Mesodermal cell (in vitro differentiated cells): ENCODE measurements around the gene PPP2R2C.

Experiments
- H3K27ac ChIP-seq: 2 replicates; pipeline ENCODE4 v1.7.0; 2013; ENCODE audit warnings: mild to moderate bottlenecking, low read depth, low read length, moderate library complexity; ENCODE audit not compliant: severe bottlenecking
- H3K36me3 ChIP-seq: 2 replicates; pipeline ENCODE4 v1.7.1; 2013; ENCODE audit warnings: mild to moderate bottlenecking, low read length, moderate library complexity; ENCODE audit not compliant: control insufficient read depth, insufficient read depth
- H3K4me1 ChIP-seq: one replicate; pipeline ENCODE4 v1.7.1; 2013; ENCODE audit warnings: mild to moderate bottlenecking, low read length; ENCODE audit not compliant: insufficient read depth, control insufficient read depth, poor library complexity, severe bottlenecking
- H3K4me3 ChIP-seq: 2 replicates; pipeline ENCODE4 v1.7.0; 2013; ENCODE audit warnings: low read length, control low read depth, mild to moderate bottlenecking; ENCODE audit not compliant: insufficient read depth, poor library complexity, severe bottlenecking; ENCODE audit errors: extremely low read depth
- H3K9me3 ChIP-seq: 2 replicates; pipeline ENCODE4 v1.7.1; 2013; ENCODE audit warnings: mild to moderate bottlenecking, low read length, moderate library complexity; ENCODE audit not compliant: control insufficient read depth
- WGBS, 2 experiments: methylation state at CpG; one replicate each; pipeline ENCODE4 v1.1.5; 2013; ENCODE audit warnings: missing lambda C conversion rate in 2 of 2; ENCODE audit not compliant: insufficient coverage in 2 of 2; 5-methylcytosine and 5-hydroxymethylcytosine counted together

PPP2R2C gene

DNA sequence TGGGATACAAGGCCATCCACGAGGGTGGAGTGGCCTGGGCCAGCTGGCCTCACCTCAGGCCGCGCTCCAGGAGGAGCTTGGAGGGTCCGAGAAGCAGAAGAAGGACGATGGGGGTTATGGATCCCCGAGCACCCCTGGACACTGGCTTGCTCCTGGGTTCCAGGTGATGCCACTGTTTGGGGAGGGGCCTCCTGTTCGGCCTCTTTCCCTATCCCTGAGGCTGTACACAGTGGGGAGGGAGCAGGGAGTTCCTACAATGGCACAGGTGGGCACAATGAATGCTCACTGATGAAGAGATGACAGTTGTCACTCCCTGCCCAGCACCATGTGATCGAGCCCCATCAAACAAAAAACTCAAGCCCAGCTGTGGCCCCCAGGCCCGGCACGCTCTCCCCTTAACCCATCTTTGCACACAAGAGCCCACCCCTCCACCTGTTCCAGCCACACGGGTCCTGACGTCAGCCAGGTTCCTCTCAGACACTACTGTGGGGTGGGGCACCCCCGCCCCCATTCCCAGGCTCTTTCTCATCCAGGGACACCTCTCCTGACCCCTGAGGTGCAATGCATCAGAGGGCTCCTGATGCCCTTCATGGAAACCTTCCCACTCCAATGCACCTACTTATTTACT lies 132.5 kb downstream of the PPP2R2C start:
- no peaks in the 10 kb centered on the region for H3K9me3 ChIP-seq
- 90% methylated on average over 11 of the region's 13 CpGs for WGBS, 2 experiments
- H3K4me1 ChIP-seq = no peaks in the 10 kb centered on the region
- H3K36me3 ChIP-seq = no peaks in the 10 kb centered on the region
- no peak overlapping the region for H3K27ac ChIP-seq
- H3K4me3 ChIP-seq = no peak overlapping the region

GRCh38 chr4:6338951-6339817 lies 133.2 kb downstream of the PPP2R2C start:
- WGBS, 2 experiments = 74 to 76% methylated on average over 10 to 12 of the region's 12 CpGs
- H3K4me1 ChIP-seq = no peaks in the 10 kb centered on the region
- H3K9me3 ChIP-seq = no peaks in the 10 kb centered on the region
- H3K36me3 ChIP-seq = no peaks in the 10 kb centered on the region
- no peak overlapping the region for H3K4me3 ChIP-seq
- H3K27ac ChIP-seq = no peak overlapping the region

DNA sequence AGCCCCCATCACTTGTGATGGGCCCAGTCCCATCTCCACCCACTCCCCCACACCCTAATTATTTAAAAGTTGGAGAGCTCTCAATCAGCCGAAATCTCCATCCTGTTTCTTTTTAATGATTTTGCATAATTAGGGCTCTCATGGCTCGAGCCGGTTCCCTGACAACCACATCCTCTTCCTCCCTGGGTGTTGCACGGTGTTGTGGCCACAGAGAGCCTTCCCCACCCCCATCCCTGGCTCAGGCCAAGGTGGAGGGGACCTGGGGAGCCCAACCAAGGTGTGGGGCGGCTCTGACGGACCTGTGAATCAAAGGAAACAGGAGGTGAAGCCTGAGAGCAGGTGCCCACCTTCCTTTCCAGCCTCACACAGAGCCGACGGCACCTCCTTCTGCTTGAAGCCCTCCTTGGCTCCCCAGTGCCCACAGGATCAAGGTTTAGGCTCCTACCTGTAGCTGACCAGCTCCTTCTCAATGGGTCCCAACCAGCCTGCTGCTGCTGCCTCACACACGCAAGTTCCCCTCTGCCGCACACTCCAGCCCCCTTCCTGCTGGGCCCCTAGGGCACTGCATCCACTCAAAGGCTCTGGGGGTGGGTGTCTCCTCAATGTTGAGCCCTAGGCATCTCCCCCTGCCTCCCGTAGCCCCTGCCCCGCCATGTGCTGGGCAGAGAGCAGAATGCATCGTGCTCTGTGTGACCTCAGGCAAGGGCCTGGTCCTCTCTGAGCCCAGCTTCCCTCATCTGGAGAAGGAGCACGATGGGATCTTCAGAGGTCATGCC lies 134.1 kb downstream of the PPP2R2C start:
- Histone ChIP-seq H3K27ac (no peak overlapping the region), H3K4me1 (no peaks in the 10 kb centered on the region), H3K36me3 (no peaks in the 10 kb centered on the region), H3K4me3 (no peak overlapping the region), H3K9me3 (no peaks in the 10 kb centered on the region)
- WGBS, 2 experiments = 75 to 79% methylated on average over 11 to 13 of the region's 14 CpGs

- Histone ChIP-seq H3K4me3 (no peak overlapping the region), H3K27ac (no peak overlapping the region), H3K36me3 (no peaks in the 10 kb centered on the region), H3K9me3 (no peaks in the 10 kb centered on the region), H3K4me1 (no peaks in the 10 kb centered on the region)
- 38 to 42% methylated on average over 14 of the region's 19 CpGs for whole genome bisulfite sequencing, 2 experiments
Measured at GRCh38 chr4:6337331-6337935, 135.0 kb downstream of the PPP2R2C start.

DNA sequence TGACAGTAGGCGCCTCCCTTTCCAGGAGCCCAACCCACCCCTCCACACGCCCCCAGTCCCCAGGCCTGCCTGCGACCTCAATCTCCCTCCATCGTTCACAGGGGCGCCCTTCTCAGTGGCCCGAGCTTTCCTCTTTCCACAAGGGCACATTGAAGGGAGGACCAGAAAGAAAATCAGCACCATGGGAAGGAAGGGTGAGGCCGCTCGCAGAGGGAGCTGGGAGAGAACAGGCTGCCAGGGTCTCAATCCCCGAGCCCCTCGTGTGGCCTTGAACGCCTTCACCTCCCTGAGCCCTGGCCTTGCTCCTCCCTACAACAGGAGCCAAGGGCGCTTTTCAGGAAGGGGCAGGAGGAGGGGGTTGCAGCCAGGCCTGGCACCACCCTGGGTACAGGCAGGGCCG lies 136.2 kb downstream of the PPP2R2C start:
- Histone ChIP-seq H3K27ac (no peak overlapping the region), H3K9me3 (no peaks in the 10 kb centered on the region), H3K4me1 (no peaks in the 10 kb centered on the region), H3K4me3 (no peak overlapping the region), H3K36me3 (no peaks in the 10 kb centered on the region)
- 90 to 91% methylated on average over 7 to 8 of the region's 13 CpGs for WGBS, 2 experiments

DNA sequence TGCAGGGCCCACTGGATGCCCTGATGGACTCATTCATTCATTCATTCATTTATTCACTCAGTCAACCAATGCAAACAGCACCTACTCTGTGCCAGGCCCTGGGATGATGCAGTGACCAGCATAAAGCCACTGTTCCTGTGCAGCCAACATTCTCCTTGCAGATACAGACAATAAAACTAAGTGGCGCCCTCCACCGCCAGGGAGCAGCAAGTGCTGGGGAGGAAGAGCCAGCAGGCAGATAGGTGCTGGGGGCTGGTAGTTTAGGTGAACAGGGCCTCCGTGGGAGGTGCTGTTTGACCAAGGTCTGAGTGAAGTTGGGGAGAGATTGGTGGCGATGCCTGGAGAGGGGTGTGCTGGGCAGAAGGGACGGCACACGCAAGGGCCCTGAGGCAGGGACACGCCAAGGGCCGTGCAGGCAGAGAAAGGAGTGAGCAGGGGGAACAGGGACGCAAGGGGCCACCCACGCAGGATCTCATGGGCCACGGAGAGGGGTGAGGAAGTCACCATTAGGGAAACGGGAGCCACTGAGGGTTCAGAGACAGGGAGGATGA lies 137.3 kb downstream of the PPP2R2C start:
- no peaks in the 10 kb centered on the region for H3K4me1 ChIP-seq
- H3K27ac ChIP-seq = no peak overlapping the region
- H3K4me3 ChIP-seq = no peak overlapping the region
- H3K36me3 ChIP-seq = no peaks in the 10 kb centered on the region
- no peaks in the 10 kb centered on the region for H3K9me3 ChIP-seq
- WGBS, 2 experiments = 83 to 88% methylated on average over 10 of the region's 12 CpGs

DNA sequence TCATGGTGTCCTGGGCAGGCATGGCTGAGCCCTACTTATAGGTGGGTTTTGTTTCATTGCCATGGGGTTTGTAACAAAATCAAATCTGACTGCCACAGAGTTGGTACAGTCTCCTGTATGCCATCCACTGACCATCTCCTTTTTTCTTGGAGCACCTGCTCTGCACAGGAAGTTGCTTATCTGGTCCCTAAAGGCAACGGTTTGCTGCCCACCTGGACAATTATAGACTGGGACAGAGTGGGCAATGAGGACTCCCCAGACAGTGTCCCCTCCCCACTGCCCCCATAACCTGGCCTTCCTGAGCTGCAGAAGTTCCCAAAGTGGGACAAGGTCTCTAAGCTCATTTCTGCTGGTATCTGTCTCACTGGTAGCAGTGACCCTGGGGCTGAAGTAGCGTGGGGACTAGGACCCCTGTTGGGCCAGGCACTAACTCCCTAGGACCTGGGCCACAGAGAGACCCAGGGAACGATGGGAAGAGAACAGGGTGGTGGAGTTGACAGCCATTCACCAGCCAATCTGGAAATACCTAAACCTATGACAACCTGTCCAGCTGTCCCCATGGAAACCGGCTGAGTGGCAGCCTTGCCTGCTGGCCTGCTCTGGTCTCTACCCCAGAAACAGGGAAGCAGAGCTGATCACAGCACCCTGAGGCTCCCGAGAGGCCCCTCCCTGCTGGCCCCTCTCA lies 138.1 kb downstream of the PPP2R2C start:
- Histone ChIP-seq H3K4me1 (no peaks in the 10 kb centered on the region), H3K4me3 (no peak overlapping the region), H3K36me3 (no peaks in the 10 kb centered on the region), H3K27ac (no peak overlapping the region), H3K9me3 (no peaks in the 10 kb centered on the region)
- WGBS, 2 experiments = 78 to 93% methylated on average over 3 to 4 of the region's 5 CpGs

GRCh38 chr4:6333301-6334202 lies 138.9 kb downstream of the PPP2R2C start:
- H3K36me3 ChIP-seq = no peaks in the 10 kb centered on the region
- no peaks in the 10 kb centered on the region for H3K9me3 ChIP-seq
- no peak overlapping the region for H3K27ac ChIP-seq
- H3K4me1 ChIP-seq = no peaks in the 10 kb centered on the region
- 83 to 87% methylated on average over 19 of the region's 19 CpGs for WGBS, 2 experiments
- H3K4me3 ChIP-seq = no peak overlapping the region

- Histone ChIP-seq H3K27ac (no peak overlapping the region), H3K9me3 (no peaks in the 10 kb centered on the region), H3K4me3 (no peak overlapping the region), H3K4me1 (no peaks in the 10 kb centered on the region), H3K36me3 (no peaks in the 10 kb centered on the region)
- 100% methylated on average over 1 of the region's 6 CpGs; no CpG with 5 or more reads in 1 of the 2 experiments for WGBS, 2 experiments
Measured at GRCh38 chr4:6332669-6333050, 139.8 kb downstream of the PPP2R2C start.
